ENCODE data around the gene PARP4. TPM values are rescaled to one million over a fixed set of nuclear protein-coding genes. Genes with fewer than 3 reads are reported as not detected.
"Not testable (repeated sequence)": the region's sequence is repeated elsewhere in the genome, so short reads cannot be mapped to it uniquely, and the experiment has no call there.

PARP4 gene
- total RNA-seq, 2 donors from 2014 or later: 38.1 to 50.0 TPM

DNA sequence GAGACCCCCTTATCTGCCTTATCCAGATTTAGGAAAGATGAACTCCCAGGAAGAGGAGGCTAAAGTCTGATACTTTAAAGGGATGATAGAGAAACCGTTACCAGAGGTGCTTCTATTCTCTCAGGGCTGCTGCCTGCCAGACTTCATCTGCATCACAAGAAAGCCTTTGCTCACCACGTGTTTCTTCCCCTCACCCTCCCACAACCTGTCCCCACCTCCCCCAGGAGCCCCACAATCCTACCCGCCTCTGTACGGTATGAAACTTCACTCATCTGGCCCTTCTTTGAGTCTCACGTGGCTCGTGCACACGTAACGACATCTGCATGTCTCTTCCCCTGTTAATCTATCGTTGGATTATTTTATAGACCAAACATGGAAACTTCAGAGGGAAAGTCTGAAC, 67.7 kb downstream of the PARP4 start:
- ATAC-seq (replicated peaks); H3K9me3 Mint-ChIP-seq; H3K4me1 Mint-ChIP-seq; H3K27ac Mint-ChIP-seq; H3K4me3 Mint-ChIP-seq; H3K27me3 Mint-ChIP-seq: not testable (repeated sequence)
- H3K36me3 Mint-ChIP-seq (ENCODE audit: low read depth): peaks cover 96% of the 10 kb centered on the region

DNA sequence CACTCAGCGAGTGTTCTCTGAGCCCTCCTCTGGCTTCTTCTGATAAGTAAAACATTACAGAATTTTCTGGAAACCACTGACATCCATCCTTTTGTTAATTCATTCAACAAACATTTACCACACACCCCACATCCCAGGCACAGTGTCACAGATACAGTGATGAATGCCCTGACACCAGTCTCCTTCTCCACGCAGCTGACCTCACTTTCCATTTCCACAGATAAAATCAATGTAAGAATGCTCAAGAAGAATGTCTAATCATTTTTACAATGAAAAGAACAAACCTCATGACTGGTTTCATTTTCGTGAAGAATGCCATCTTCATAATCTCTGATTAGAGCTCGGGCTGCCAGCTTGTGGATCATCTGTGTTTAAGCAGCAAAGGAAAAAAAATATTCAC, 69.2 kb downstream of the PARP4 start:
- no peak overlapping the region for H3K27ac Mint-ChIP-seq
- ATAC-seq (replicated peaks): no peak
- peaks cover 5% of the 10 kb centered on the region for H3K4me1 Mint-ChIP-seq
- no peak overlapping the region for H3K4me3 Mint-ChIP-seq
- H3K36me3 Mint-ChIP-seq (ENCODE audit: low read depth): peaks cover 97% of the 10 kb centered on the region
- no peaks in the 10 kb centered on the region for H3K27me3 Mint-ChIP-seq
- H3K9me3 Mint-ChIP-seq: no peaks in the 10 kb centered on the region

GRCh38 chr13:24426045-24426444, 86.5 kb downstream of the PARP4 start:
- not testable (repeated sequence) for H3K9me3 Mint-ChIP-seq; H3K27ac Mint-ChIP-seq; H3K4me3 Mint-ChIP-seq; H3K4me1 Mint-ChIP-seq; ATAC-seq (replicated peaks); H3K27me3 Mint-ChIP-seq
- H3K36me3 Mint-ChIP-seq (ENCODE audit: low read depth): peaks cover 79% of the 10 kb centered on the region

DNA sequence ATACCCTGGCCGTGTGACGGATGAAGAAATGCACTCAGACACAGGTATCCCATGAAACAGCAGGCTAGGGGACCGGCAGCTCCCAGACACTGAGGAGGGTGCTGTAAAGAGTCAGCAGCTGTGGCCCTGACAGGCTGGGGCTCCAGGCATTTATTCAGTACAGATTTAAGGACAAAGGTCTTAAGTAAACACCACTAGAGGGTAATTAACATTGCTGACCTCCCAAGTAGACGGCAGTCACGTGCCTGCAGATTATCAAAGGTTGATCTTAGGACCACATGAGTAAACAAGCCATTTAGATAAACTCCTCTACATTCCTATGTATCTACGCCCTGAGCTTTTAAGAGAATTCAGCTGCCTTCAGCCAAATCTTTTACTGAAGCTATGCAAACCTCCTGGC, 92.9 kb downstream of the PARP4 start:
- not testable (repeated sequence) for H3K4me3 Mint-ChIP-seq

GRCh38 chr13:24407844-24408243, 104.7 kb downstream of the PARP4 start:
- Mint-ChIP-seq H3K4me3 (no peak overlapping the region), H3K9me3 (no peaks in the 10 kb centered on the region), H3K27me3 (no peaks in the 10 kb centered on the region), H3K27ac (no peak overlapping the region), H3K4me1 (no peaks in the 10 kb centered on the region), H3K36me3 (ENCODE audit: low read depth) (no peaks in the 10 kb centered on the region)
- no peak for ATAC-seq (replicated peaks)

More for the DNA sequence above, 92.9 kb downstream of the PARP4 start:
- H3K27ac Mint-ChIP-seq; H3K9me3 Mint-ChIP-seq; H3K4me1 Mint-ChIP-seq; H3K27me3 Mint-ChIP-seq; ATAC-seq (replicated peaks): not testable (repeated sequence)
- H3K36me3 Mint-ChIP-seq (ENCODE audit: low read depth): peaks cover 55% of the 10 kb centered on the region

- Mint-ChIP-seq H3K9me3 (no peaks in the 10 kb centered on the region), H3K27ac (no peak overlapping the region), H3K4me3 (no peak overlapping the region), H3K36me3 (ENCODE audit: low read depth) (no peaks in the 10 kb centered on the region), H3K27me3 (no peaks in the 10 kb centered on the region), H3K4me1 (no peaks in the 10 kb centered on the region)
- no peak for ATAC-seq (replicated peaks)
Observed at GRCh38 chr13:24406524-24406923, 106.1 kb downstream of the PARP4 start.

DNA sequence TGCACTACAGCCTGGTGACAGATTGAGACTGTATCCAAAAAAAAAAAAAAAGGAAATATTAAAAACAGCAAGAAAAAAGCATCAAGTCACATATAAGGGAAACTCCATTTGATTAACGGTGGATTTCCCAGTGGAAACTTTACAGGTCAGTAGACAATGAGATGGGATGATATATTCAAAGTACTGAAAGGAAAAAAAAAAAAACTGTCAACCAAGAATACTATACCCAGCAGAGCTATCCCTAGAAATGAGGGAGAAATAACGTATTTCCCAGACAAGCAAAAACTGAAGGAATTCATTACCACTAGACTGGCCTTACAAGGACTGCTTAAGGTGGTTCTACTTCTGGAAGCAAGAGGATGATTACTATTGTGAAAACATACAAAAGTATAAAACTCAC, 115.8 kb downstream of the PARP4 start:
- ATAC-seq (replicated peaks): no peak
- H3K27me3 Mint-ChIP-seq: no peaks in the 10 kb centered on the region
- H3K36me3 Mint-ChIP-seq (ENCODE audit: low read depth): no peaks in the 10 kb centered on the region
- peaks cover 5% of the 10 kb centered on the region for H3K9me3 Mint-ChIP-seq
- H3K4me3 Mint-ChIP-seq: no peak overlapping the region
- no peaks in the 10 kb centered on the region for H3K4me1 Mint-ChIP-seq
- H3K27ac Mint-ChIP-seq: no peak overlapping the region

- no peak overlapping the region for H3K4me3 Mint-ChIP-seq
- H3K27ac Mint-ChIP-seq: no peak overlapping the region
- H3K9me3 Mint-ChIP-seq: peaks cover 5% of the 10 kb centered on the region
- no peaks in the 10 kb centered on the region for H3K4me1 Mint-ChIP-seq
- H3K36me3 Mint-ChIP-seq (ENCODE audit: low read depth): no peaks in the 10 kb centered on the region
- no peak for ATAC-seq (replicated peaks)
- H3K27me3 Mint-ChIP-seq: no peaks in the 10 kb centered on the region
Observed at GRCh38 chr13:24392972-24393371, 119.6 kb downstream of the PARP4 start.

- H3K27ac Mint-ChIP-seq; ATAC-seq (replicated peaks); H3K4me1 Mint-ChIP-seq; H3K9me3 Mint-ChIP-seq; H3K27me3 Mint-ChIP-seq; H3K4me3 Mint-ChIP-seq; H3K36me3 Mint-ChIP-seq (ENCODE audit: low read depth): not testable (repeated sequence)
Observed at GRCh38 chr13:24391771-24392683, 120.6 kb downstream of the PARP4 start.

- not testable (repeated sequence) for H3K27me3 Mint-ChIP-seq; ATAC-seq (replicated peaks); H3K4me3 Mint-ChIP-seq; H3K4me1 Mint-ChIP-seq; H3K36me3 Mint-ChIP-seq (ENCODE audit: low read depth); H3K27ac Mint-ChIP-seq; H3K9me3 Mint-ChIP-seq
Observed at GRCh38 chr13:24390795-24391194, 121.8 kb downstream of the PARP4 start.

DNA sequence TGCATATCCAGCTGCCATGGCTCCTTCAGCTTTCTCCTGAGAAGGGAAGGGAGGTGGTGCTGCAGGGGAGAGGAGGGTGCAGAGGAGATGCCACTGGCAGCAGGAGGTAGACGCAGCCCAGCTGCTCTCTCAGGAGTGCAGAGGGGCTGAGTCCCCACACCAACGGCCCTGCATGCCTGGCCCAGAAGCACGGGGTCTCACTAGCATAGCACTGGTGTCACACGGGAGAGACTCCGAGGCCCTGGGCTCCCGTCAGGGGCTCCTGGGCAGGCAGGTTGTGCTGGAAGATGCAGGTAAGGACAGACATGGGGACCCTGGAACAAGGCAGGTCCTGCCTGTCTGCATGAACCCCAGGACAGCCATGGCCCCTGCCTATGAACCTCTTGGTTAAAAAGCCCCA, 123.1 kb downstream of the PARP4 start:
- Mint-ChIP-seq H3K4me1 (no peaks in the 10 kb centered on the region), H3K36me3 (ENCODE audit: low read depth) (no peaks in the 10 kb centered on the region), H3K27me3 (no peaks in the 10 kb centered on the region), H3K4me3 (no peak overlapping the region), H3K9me3 (no peaks in the 10 kb centered on the region), H3K27ac (no peak overlapping the region)
- no peak for ATAC-seq (replicated peaks)

GRCh38 chr13:24388743-24389142, 123.8 kb downstream of the PARP4 start:
- H3K36me3 Mint-ChIP-seq (ENCODE audit: low read depth); H3K27me3 Mint-ChIP-seq; ATAC-seq (replicated peaks); H3K4me3 Mint-ChIP-seq; H3K27ac Mint-ChIP-seq; H3K4me1 Mint-ChIP-seq; H3K9me3 Mint-ChIP-seq: not testable (repeated sequence)

DNA sequence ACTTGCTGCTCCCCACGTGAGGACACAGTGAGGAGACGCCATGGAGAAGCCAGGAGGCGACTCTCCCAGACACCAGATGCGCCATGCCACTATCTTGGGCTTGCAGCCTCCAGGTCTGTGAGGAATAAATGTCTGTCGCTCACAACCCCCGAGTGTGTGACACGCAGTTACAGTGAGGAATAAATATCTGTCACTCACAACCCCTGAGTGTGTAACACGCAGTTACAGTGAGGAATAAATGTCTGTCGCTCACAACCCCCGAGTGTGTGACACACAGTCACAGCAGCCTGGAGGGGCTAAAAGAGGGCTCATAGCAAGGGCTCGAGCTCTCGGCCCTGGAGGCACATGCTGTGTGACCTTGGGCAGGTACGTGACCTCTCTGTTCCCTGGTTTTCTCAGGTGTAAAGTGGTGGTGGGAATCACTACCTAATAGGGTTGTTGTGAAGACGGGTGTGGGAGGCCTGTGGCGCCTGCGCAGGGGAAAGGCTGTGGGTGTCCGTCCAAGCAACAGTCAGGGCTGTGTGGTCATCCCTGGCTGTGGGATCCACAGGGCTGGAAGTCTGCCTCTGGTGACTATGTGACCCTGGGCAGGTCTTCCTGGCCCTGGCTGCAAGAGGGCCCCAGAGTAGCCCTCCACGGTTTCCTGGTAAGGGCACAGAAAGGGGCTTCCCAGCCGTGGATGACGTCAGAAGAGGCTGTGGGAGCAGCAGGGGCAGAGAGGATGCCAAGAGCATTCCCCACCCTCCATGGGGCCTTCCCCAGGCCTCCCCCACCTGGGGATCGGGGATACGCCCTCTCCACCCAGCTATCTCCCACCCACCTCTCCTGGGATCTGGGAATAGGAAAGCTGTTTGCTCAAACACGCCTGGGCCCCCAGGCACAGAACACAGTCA, 125.5 kb downstream of the PARP4 start:
- Mint-ChIP-seq H3K4me1 (no peaks in the 10 kb centered on the region), H3K36me3 (ENCODE audit: low read depth) (no peaks in the 10 kb centered on the region), H3K4me3 (no peak overlapping the region), H3K27ac (no peak overlapping the region), H3K9me3 (no peaks in the 10 kb centered on the region), H3K27me3 (no peaks in the 10 kb centered on the region)
- no peak for ATAC-seq (replicated peaks)

DNA sequence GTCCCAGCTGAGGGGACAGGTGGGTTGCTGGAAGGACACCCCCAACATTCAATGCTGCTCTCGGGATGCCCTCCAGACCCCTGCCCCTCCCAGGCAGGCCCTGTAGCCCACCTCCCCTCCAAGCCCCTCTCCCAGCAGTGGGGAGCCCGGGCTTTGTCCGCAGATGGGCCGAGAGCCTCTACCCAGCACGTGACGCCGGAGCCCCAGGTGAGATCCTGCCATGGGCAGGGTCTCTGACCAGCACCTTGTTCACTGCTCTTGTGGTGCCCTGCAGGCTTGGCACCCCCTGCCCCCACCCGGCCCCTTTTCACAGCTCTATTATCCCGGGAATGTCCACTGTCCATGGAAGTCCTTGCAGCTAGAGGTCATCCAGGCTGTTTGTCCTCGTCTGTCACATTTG, 126.7 kb downstream of the PARP4 start:
- no peak for ATAC-seq (replicated peaks)
- no peaks in the 10 kb centered on the region for H3K27me3 Mint-ChIP-seq
- no peaks in the 10 kb centered on the region for H3K9me3 Mint-ChIP-seq
- no peak overlapping the region for H3K27ac Mint-ChIP-seq
- no peaks in the 10 kb centered on the region for H3K36me3 Mint-ChIP-seq (ENCODE audit: low read depth)
- no peaks in the 10 kb centered on the region for H3K4me1 Mint-ChIP-seq
- no peak overlapping the region for H3K4me3 Mint-ChIP-seq

- H3K9me3 Mint-ChIP-seq; H3K4me3 Mint-ChIP-seq; ATAC-seq (replicated peaks); H3K27me3 Mint-ChIP-seq; H3K4me1 Mint-ChIP-seq; H3K27ac Mint-ChIP-seq; H3K36me3 Mint-ChIP-seq (ENCODE audit: low read depth): not testable (repeated sequence)
Observed at GRCh38 chr13:24384946-24385345, 127.6 kb downstream of the PARP4 start.

Data from activated T-helper 17 cell treated with anti-CD3 and anti-CD28 coated beads, Interleukin-2, amount 50 U/mL, for 72 hours (primary cell).